ENCODE measurements around the gene NFIB.

Gene NFIB

GRCh38 chr9:14246951-14247350 is 67.0 kb downstream of the NFIB start:
- H3K4me3 ChIP-seq (ENCODE audit: low read depth, low read length) = no peak overlapping the region
- TF ChIP-seq CTCF (IDR thresholded peaks at IDR 0.05; ENCODE audit: low read depth, low read length) = no peak

GRCh38 chr9:14245901-14246525 is 67.9 kb downstream of the NFIB start:
- TF ChIP-seq CTCF (IDR thresholded peaks at IDR 0.05; ENCODE audit: low read depth, low read length) = no peak
- H3K4me3 ChIP-seq (ENCODE audit: low read depth, low read length) = no peak overlapping the region

GRCh38 chr9:14243514-14244042 is 70.4 kb downstream of the NFIB start:
- TF ChIP-seq CTCF (IDR thresholded peaks at IDR 0.05; ENCODE audit: low read depth, low read length) = no peak
- H3K4me3 ChIP-seq (ENCODE audit: low read depth, low read length) = no peak overlapping the region

GRCh38 chr9:14242150-14242805 is 71.7 kb downstream of the NFIB start:
- no peak overlapping the region for H3K4me3 ChIP-seq (ENCODE audit: low read depth, low read length)
- no peak for TF ChIP-seq CTCF (IDR thresholded peaks at IDR 0.05; ENCODE audit: low read depth, low read length)

GRCh38 chr9:14240537-14240936 is 73.4 kb downstream of the NFIB start:
- TF ChIP-seq CTCF (IDR thresholded peaks at IDR 0.05; ENCODE audit: low read depth, low read length) = no peak
- H3K4me3 ChIP-seq (ENCODE audit: low read depth, low read length) = no peak overlapping the region

- no peak overlapping the region for H3K4me3 ChIP-seq (ENCODE audit: low read depth, low read length)
- no peak for TF ChIP-seq CTCF (IDR thresholded peaks at IDR 0.05; ENCODE audit: low read depth, low read length)
Observed at GRCh38 chr9:14238518-14238917, 75.4 kb downstream of the NFIB start.

- H3K4me3 ChIP-seq (ENCODE audit: low read depth, low read length) = no peak overlapping the region
- TF ChIP-seq CTCF (IDR thresholded peaks at IDR 0.05; ENCODE audit: low read depth, low read length) = no peak
Observed at GRCh38 chr9:14238079-14238478, 75.9 kb downstream of the NFIB start.

All from WI38 (cell line).